SJSA1 (cell line): ENCODE measurements around the gene CCDC77. TPM values are rescaled to one million over a fixed set of nuclear protein-coding genes. Genes with fewer than 3 reads are reported as not detected.

Source experiments
- DNase-seq, 2 experiments: peaks; one replicate each; pipeline ENCODE4 v3.0.0-alpha.2; 2015 to 2020; ENCODE audit warnings: low spot score in 2 of 2, low read depth in 1 of 2
- H3K27ac ChIP-seq: fragments of 250-450 bp; sonication (Bioruptor Pico); 2 replicates; pipeline ENCODE4 v1.5.1; 2020; ENCODE audit warnings: mild to moderate bottlenecking, moderate library complexity
- H3K27me3 ChIP-seq: fragments of 250-450 bp; sonication (Bioruptor Pico); replicated peaks from 2 replicates; pipeline ENCODE4 v1.5.1; 2020; ENCODE audit warnings: mild to moderate bottlenecking, moderate library complexity
- H3K36me3 ChIP-seq: fragments of 250-450 bp; sonication (Bioruptor Pico); 2 replicates; pipeline ENCODE4 v1.5.1; 2020; ENCODE audit warnings: mild to moderate bottlenecking
- H3K4me1 ChIP-seq: fragments of 250-450 bp; sonication (Bioruptor Pico); replicated peaks from 2 replicates; pipeline ENCODE4 v1.6.1; 2021; ENCODE audit warnings: mild to moderate bottlenecking
- H3K4me3 ChIP-seq: fragments of 250-450 bp; sonication (Bioruptor Pico); 2 replicates; pipeline ENCODE4 v1.5.1; 2020; ENCODE audit warnings: mild to moderate bottlenecking
- H3K9me3 ChIP-seq: fragments of 250-450 bp; sonication (Bioruptor Pico); replicated peaks from 2 replicates; pipeline ENCODE4 v1.5.1; 2020; ENCODE audit warnings: mild to moderate bottlenecking
- total RNA-seq: library from RNA; depleted of rRNA; stranded (reverse); fragments of >200 nt; shearing (Covaris generic); gene quantifications from 2 replicates; pipeline ENCODE4 v1.2.3, GENCODE V29; 2014

The CCDC77 gene
- total RNA-seq, 1 experiment from 2014 or later: 21.0 TPM

DNA sequence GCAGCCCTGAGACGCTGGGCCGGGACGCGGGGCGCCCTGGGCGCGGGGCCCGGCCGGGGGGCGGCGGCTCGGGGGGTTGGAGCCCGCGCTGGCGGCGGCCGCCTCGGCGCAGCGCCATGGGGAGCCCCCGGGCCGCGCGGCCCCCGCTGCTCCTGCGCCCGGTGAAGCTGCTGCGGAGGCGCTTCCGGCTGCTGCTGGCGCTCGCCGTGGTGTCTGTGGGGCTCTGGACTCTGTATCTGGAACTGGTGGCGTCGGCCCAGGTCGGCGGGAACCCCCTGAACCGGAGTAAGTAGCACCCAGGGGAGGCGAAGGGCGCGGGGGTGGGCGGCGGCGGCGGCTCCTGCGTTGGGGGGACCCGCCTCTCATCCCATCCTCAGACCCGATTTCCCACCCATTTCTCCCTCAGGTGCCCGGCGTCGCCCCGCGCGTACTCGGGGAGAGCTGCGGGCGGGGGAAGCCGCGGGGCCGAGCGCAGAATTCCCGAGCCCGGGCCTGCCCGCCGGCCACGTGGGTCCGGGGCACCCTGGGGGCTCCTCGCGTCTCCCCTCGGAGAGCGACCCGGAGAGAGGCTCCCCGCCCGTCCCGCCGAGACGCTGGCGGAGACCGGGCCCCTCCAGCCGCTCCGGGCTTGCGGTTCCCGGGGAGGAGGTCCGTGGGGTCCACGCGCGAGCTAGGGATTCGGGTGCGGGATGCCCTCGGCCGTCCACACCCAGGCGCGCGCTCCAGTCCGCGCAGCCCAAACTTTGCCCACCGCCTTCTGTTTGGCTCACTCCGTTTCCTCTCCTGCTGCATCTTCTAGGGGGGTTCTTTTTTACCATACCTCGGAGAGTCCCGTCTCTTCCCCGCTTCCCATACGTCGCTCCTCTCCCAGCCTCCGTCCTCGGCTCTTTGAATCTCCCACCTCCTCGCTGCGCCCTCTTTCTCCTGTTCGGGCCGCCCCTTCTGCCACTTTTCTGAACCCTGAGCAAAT is 59.1 kb downstream of the CCDC77 start:
- DNase-seq: no peak
- Histone ChIP-seq H3K4me1 (peaks cover 4% of the 10 kb centered on the region), H3K4me3 (peak overlapping the region; percentile 27), H3K27ac (no peak overlapping the region), H3K36me3 (no peaks in the 10 kb centered on the region), H3K9me3 (no peaks in the 10 kb centered on the region; the same call in 1 of the 2 replicates), H3K27me3 (peaks cover 90% of the 10 kb centered on the region)

GRCh38 chr12:461425-461824 is 60.0 kb downstream of the CCDC77 start:
- peaks cover 85% of the 10 kb centered on the region for H3K27me3 ChIP-seq
- DNase-seq: no peak
- no peak overlapping the region for H3K27ac ChIP-seq
- H3K4me3 ChIP-seq: no peak overlapping the region
- no peaks in the 10 kb centered on the region; the same call in 1 of the 2 replicates for H3K9me3 ChIP-seq
- H3K4me1 ChIP-seq: peaks cover 4% of the 10 kb centered on the region
- no peaks in the 10 kb centered on the region for H3K36me3 ChIP-seq

DNA sequence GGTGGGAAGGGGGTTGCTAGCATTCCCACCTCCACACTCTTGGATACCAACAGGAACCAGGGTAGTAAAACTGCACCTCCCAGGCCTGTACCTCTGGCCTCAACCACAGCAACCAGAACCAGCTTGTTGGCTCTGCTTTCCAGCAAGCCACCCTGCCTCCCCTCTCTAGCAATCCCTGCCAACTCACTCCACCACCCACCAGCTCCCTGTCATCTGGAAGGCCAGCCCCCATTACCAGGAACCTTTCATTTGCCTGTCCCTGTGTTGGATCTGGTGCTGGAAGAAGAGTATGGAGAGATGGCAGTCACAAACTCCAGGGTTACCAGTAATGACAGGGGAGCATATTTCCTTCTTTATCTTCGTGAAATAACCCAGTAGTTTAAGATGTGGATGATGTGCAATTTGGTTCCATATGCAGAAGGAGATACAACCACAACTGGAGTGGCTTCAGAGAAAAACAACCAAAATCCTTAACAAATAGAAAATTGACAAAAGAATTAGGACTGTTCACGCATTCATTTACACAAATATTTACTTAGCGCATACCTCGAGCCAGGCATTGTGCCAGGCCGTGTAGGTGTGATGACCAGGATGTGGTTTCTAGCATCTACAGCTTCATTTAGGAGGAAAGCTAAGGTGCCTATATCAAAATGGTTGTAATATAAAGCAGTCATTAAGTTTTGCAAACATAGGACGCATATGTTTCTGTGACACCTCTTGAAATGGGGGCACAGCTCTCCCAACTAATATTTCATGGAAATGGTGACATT is 61.7 kb downstream of the CCDC77 start:
- no peak for DNase-seq
- Histone ChIP-seq H3K27me3 (peaks cover 73% of the 10 kb centered on the region), H3K36me3 (no peaks in the 10 kb centered on the region), H3K9me3 (no peaks in the 10 kb centered on the region; the same call in 1 of the 2 replicates), H3K4me3 (no peak overlapping the region), H3K4me1 (peaks cover 4% of the 10 kb centered on the region), H3K27ac (no peak overlapping the region)

- Histone ChIP-seq H3K27ac (no peak overlapping the region), H3K4me1 (peaks cover 10% of the 10 kb centered on the region), H3K4me3 (no peak overlapping the region), H3K27me3 (peaks cover 57% of the 10 kb centered on the region), H3K36me3 (no peaks in the 10 kb centered on the region), H3K9me3 (no peaks in the 10 kb centered on the region; the same call in 1 of the 2 replicates)
- no peak for DNase-seq
Measured at GRCh38 chr12:464484-465267, 63.2 kb downstream of the CCDC77 start.

DNA sequence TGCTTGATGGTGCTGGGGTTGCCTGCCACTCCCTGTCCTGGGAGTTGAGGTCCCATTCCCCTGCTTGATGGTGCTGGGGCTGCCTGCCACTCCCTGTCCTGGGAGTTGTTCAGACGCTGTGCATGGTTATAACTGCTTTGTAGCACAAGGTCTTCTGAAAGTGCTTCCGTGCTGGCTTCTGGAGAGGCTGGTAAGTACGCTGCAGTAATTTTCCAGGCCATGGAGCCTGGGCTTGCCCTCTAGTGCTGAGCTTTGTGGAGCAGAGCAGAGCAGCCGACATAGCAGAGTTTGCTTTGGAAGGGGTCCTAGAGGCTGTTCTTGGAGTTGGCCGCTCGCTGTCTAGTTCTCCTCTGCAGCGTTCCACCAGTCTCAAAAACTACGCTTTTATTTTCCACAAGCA is 64.6 kb downstream of the CCDC77 start:
- no peaks in the 10 kb centered on the region for H3K36me3 ChIP-seq
- H3K4me3 ChIP-seq: no peak overlapping the region
- H3K27me3 ChIP-seq: peaks cover 49% of the 10 kb centered on the region
- no peak for DNase-seq
- no peaks in the 10 kb centered on the region; the same call in 1 of the 2 replicates for H3K9me3 ChIP-seq
- no peak overlapping the region for H3K27ac ChIP-seq
- peaks cover 10% of the 10 kb centered on the region for H3K4me1 ChIP-seq

GRCh38 chr12:466762-467161 is 65.3 kb downstream of the CCDC77 start:
- DNase-seq: no peak
- Histone ChIP-seq H3K4me3 (no peak overlapping the region), H3K9me3 (no peaks in the 10 kb centered on the region; the same call in 1 of the 2 replicates), H3K36me3 (no peaks in the 10 kb centered on the region), H3K27ac (no peak overlapping the region), H3K27me3 (peaks cover 42% of the 10 kb centered on the region), H3K4me1 (peaks cover 10% of the 10 kb centered on the region)

GRCh38 chr12:467591-467990 is 66.1 kb downstream of the CCDC77 start:
- Histone ChIP-seq H3K9me3 (no peaks in the 10 kb centered on the region; the same call in 1 of the 2 replicates), H3K4me3 (no peak overlapping the region), H3K4me1 (peaks cover 10% of the 10 kb centered on the region), H3K36me3 (no peaks in the 10 kb centered on the region), H3K27me3 (peaks cover 34% of the 10 kb centered on the region), H3K27ac (no peak overlapping the region)
- DNase-seq: no peak

DNA sequence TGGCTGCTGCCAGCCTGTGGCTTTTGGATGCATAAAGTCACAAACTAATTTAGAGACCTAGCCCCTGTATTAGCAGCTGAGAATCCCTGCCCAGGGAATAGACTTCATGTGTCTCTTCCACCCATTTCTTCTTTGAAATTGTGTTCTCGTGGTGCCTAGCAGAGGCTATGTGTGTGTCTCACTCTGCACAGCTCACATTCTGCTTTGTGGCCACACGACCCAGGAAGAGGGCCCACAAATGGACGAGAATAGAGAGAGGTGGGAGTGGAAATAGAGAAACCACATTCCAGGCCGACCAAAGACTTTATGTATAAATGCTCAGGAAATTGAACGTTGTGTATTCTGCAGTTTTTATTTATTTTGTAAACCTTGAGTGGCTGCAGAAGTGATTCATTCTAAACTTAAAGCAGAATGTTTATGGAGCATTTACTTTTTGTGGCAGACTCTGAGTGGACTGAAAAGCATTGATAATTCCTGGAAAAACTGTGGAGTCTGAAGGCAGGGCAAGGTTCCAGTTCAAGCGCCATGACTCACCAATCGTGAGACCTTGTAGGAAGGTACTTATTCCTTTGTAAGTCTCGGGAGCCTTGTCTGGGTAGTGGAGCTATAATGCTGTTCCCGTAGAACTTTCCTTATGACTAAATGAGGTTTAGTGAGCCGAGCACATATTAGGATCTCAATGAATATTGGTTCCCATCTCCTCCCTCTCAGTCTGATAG is 67.4 kb downstream of the CCDC77 start:
- H3K4me3 ChIP-seq: no peak overlapping the region
- H3K4me1 ChIP-seq: peaks cover 16% of the 10 kb centered on the region
- peak; percentile 74 to 78 for DNase-seq
- H3K9me3 ChIP-seq: no peaks in the 10 kb centered on the region; the same call in 1 of the 2 replicates
- peaks cover 23% of the 10 kb centered on the region for H3K27me3 ChIP-seq
- H3K36me3 ChIP-seq: no peaks in the 10 kb centered on the region
- no peak overlapping the region for H3K27ac ChIP-seq

GRCh38 chr12:470133-470532 is 68.7 kb downstream of the CCDC77 start:
- no peak for DNase-seq
- H3K27me3 ChIP-seq: peaks cover 10% of the 10 kb centered on the region
- H3K27ac ChIP-seq: no peak overlapping the region
- peaks cover 22% of the 10 kb centered on the region for H3K4me1 ChIP-seq
- no peak overlapping the region for H3K4me3 ChIP-seq
- no peaks in the 10 kb centered on the region for H3K9me3 ChIP-seq
- H3K36me3 ChIP-seq: no peaks in the 10 kb centered on the region

- H3K4me3 ChIP-seq: no peak overlapping the region
- no peak overlapping the region for H3K27ac ChIP-seq
- H3K27me3 ChIP-seq: peaks cover under 1% of the 10 kb centered on the region
- H3K36me3 ChIP-seq: no peaks in the 10 kb centered on the region
- no peaks in the 10 kb centered on the region for H3K9me3 ChIP-seq
- peaks cover 22% of the 10 kb centered on the region for H3K4me1 ChIP-seq
- DNase-seq: no peak
Measured at GRCh38 chr12:473198-473597, 71.8 kb downstream of the CCDC77 start.

DNA sequence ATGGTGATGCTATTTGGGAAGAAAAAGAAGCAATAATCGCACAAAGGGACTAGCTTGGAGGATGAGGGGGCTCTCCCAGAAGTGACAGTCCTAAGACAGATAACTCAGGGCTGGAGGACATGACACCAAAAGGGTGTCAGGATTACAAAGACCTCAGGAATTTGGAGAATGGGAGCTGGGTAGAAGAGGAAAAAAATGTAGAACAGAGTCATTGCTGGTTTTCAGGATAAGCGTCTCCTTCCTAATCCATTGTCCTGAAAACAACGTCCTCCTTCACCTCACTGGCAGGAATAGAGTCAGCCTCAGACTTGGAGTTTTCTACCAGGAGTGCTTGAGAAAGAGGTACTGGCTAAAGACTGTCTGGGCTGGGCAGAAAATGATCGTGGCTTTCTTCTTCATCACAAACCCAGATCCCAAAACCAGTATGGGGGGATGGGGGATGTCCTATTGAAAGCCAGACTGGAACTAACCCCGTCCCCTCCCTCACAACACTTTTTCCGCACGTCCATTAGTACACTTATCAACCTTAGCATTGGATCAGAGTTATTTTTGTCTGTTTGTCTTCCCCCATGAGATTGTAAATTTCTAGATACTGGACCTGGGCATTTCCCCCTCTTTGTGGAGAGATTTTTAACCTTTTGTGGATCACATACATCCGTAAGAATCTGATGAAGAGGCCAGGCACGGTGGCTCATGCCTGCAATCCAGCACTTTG is 72.6 kb downstream of the CCDC77 start:
- no peak overlapping the region for H3K4me3 ChIP-seq
- H3K27me3 ChIP-seq: peaks cover 7% of the 10 kb centered on the region
- no peaks in the 10 kb centered on the region for H3K36me3 ChIP-seq
- DNase-seq: peak in 1 of 2 experiments; percentile 29
- no peak overlapping the region for H3K27ac ChIP-seq
- H3K4me1 ChIP-seq: peaks cover 16% of the 10 kb centered on the region
- no peaks in the 10 kb centered on the region for H3K9me3 ChIP-seq

DNA sequence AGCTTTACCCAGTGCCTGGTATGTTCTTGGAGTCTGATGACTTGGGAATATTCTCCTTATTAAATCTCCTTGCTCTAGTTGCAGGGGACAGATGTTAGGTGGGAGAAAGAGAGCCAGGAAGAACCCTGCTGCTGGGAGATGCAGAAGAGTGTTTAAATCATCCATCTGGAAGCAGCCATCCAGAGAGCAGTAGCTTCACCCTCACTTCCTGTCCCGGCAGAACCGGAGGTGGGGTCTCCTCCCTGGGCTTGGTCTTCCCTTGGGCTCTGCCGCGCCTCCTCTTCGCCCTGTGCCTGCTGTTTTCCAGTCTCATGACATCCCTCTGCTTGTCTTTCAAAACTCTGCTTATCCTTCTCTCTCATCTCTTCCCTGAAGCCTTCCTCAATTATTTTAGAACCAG is 73.8 kb downstream of the CCDC77 start:
- no peak overlapping the region for H3K4me3 ChIP-seq
- H3K27me3 ChIP-seq: peaks cover 7% of the 10 kb centered on the region
- no peak overlapping the region for H3K27ac ChIP-seq
- no peaks in the 10 kb centered on the region for H3K9me3 ChIP-seq
- peaks cover 11% of the 10 kb centered on the region for H3K4me1 ChIP-seq
- no peaks in the 10 kb centered on the region for H3K36me3 ChIP-seq
- DNase-seq: no peak
